HG02885 (cell line): ENCODE measurements around the gene DHX9.
"Not testable (repeated sequence)": the region's sequence is repeated elsewhere in the genome, so short reads cannot be mapped to it uniquely, and the experiment has no call there.

Experiments used
- ATAC-seq: cut with Tn5 transposase; IDR thresholded peaks from one replicate; pipeline ENCODE4 v1.9.1; 2021; ENCODE audit warnings: mild to moderate bottlenecking; ENCODE audit not compliant: unreplicated experiment, poor library complexity

DHX9 gene

DNA sequence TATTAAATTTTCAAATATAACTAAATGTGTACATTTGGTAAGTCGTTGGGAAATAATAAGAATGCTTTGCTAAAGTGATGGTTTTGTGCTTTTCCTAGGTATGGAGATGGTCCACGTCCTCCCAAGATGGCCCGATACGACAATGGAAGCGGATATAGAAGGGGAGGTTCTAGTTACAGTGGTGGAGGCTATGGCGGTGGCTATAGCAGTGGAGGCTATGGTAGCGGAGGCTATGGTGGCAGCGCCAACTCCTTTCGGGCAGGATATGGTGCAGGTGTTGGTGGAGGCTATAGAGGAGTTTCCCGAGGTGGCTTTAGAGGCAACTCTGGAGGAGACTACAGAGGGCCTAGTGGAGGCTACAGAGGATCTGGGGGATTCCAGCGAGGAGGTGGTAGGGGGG lies 47.8 kb downstream of the DHX9 start:
- no peak for ATAC-seq

- no peak for ATAC-seq
Measured at GRCh38 chr1:182888736-182889531, 49.8 kb downstream of the DHX9 start.

- no peak for ATAC-seq
Measured at GRCh38 chr1:182889997-182890396, 50.9 kb downstream of the DHX9 start.

- no peak for ATAC-seq
Measured at GRCh38 chr1:182890927-182891610, 51.9 kb downstream of the DHX9 start.

GRCh38 chr1:182897696-182898095 lies 58.5 kb downstream of the DHX9 start:
- no peak for ATAC-seq

- not testable (repeated sequence) for ATAC-seq
Measured at GRCh38 chr1:182901946-182902345, 62.8 kb downstream of the DHX9 start.

DNA sequence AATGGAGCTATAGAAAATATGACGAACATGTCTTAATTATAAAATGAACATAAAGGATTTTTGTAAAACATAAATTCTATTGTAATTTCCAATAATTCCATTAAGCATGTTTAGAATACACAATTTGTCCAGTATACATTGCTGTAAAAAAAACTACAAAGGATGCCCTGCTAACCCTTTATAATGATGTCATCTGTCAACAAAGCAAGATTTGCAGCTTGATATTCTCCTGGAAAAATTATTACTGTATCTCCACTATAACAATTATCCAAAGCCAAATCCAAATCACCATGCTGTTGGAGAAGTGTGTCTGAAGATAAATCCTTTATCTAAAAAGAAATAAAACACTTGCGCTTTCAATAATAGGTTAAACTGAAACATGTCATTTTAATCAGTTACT lies 66.2 kb downstream of the DHX9 start:
- ATAC-seq = no peak

DNA sequence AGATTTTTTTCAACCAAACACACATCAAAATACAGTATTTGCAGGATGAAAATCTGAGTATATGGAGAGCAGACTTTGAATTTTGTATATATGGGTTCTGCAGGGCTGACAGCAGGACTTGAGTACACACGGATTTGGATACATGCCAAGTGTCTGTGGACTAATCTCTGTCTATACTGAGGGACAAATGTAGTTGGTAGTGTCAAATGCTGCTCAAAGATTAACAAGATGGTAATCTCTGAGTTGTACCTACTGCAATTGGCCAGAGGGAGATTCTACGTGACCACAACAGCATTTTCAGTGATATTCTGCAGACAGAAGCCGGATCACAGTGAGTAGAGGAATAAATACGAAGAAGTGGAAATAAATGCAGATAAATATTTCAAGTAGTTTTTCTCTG lies 70.4 kb downstream of the DHX9 start:
- ATAC-seq = no peak

- ATAC-seq = no peak
Measured at GRCh38 chr1:182910143-182910542, 71.0 kb downstream of the DHX9 start.

DNA sequence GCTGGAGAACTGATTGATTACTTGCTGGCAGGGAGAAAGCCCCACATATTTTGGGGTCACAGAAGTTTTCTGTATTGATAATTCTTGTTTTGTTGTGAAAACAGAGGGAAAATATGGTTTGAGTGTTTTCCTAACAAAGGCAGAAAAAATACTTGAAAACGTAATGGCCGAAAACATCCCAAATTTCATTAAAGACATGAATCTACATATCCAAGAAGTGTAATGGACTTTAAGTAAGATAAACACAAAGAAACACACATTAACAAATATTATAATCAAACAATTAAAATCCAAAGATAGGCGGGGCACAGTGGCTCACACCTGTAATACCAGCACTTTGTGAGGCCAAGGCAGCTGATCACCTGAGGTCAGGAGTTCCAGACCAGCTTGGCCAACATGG lies 74.3 kb downstream of the DHX9 start:
- no peak for ATAC-seq

GRCh38 chr1:182917378-182917777 lies 78.2 kb downstream of the DHX9 start:
- ATAC-seq = no peak

- no peak for ATAC-seq
Measured at GRCh38 chr1:182925661-182926060, 86.5 kb downstream of the DHX9 start.

GRCh38 chr1:182927693-182928433 lies 88.7 kb downstream of the DHX9 start:
- ATAC-seq = no peak

- no peak for ATAC-seq
Measured at GRCh38 chr1:182930985-182931384, 91.8 kb downstream of the DHX9 start.

DNA sequence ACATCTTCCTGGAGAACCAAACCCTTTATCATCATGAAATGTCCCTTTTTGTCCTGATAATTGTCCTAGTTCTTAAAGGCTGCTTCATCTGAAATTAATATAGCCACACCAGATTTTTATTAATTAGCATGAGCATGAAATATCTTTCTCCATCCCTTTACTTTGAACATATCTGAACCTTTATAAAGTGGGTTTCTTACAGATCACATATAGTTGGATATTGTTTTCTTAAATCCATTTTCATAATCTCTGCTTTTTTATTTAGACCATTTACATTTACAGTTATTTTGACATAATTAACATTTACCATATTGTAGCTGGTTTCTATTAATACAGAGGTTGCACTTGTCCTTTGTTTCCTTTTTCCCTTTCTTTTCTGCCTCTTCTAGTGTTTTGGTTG lies 96.6 kb downstream of the DHX9 start:
- no peak for ATAC-seq
